Measurements from ENCODE around the gene RAB29. TPM values are rescaled to one million over a fixed set of nuclear protein-coding genes. Genes with fewer than 3 reads are reported as not detected.
"Not testable (repeated sequence)": the region's sequence is repeated elsewhere in the genome, so short reads cannot be mapped to it uniquely, and the experiment has no call there.

The RAB29 gene
- 0.18 and 0.40 TPM in 2 replicates for polyA plus RNA-seq
- polyA minus RNA-seq = 0.46 TPM in 1 of 2 replicates, not detected in the other

- Histone ChIP-seq H3K27me3 (ENCODE audit: insufficient read depth, low read depth, low read length) (peaks cover 34% of the 10 kb centered on the region), H3F3A (ENCODE audit: insufficient read depth, low read length, poor library complexity, severe bottlenecking) (no peaks in the 10 kb centered on the region), H3K9ac (ENCODE audit: low read length) (peak within 1 kb of the TSS; percentile 49), H2AFZ (ENCODE audit: low read depth, low read length) (peak within 1 kb of the TSS; percentile 61), H3K4me2 (ENCODE audit: low read length) (peak within 1 kb of the TSS; percentile 63), H3K9me2 (ENCODE audit: insufficient read depth, low read length) (no peaks in the 10 kb centered on the region), H4K20me1 (ENCODE audit: insufficient read depth) (no peaks in the 10 kb centered on the region), H3K9me3 (ENCODE audit: low read length) (no peaks in the 10 kb centered on the region), H3K36me3 (ENCODE audit: insufficient read depth, low read length) (no peaks in the 10 kb centered on the region), H3K27ac (ENCODE audit: low read length) (no peak within 1 kb of the TSS), H3K4me3 (ENCODE audit: low read length) (peak within 1 kb of the TSS; percentile 80), H3K79me2 (replicated peaks; ENCODE audit: insufficient read depth, low read length) (no peaks in the 10 kb centered on the region)
- TF ChIP-seq CTCF (IDR thresholded peaks at IDR 0.05; ENCODE audit: poor library complexity, severe bottlenecking) = no peak
- TF ChIP-seq MXI1 (conservative IDR thresholded peaks at IDR 0.05; ENCODE audit: poor library complexity, severe bottlenecking) = peak; percentile 45
Measured at GRCh38 chr1:205775015-205775716, at the start of gene RAB29. RAB29 (minus strand) TSS chr1:205775482; CDS start chr1:205774956, 526 bp downstream.

- Histone ChIP-seq H3K9ac (ENCODE audit: low read length) (no peak overlapping the region), H3F3A (ENCODE audit: insufficient read depth, low read length, poor library complexity, severe bottlenecking) (no peaks in the 10 kb centered on the region)
Measured at GRCh38 chr1:205824180-205824579, 48.9 kb upstream of the RAB29 start.

GRCh38 chr1:205823260-205823659, 48.0 kb upstream of the RAB29 start:
- H3K4me3 ChIP-seq (ENCODE audit: low read length); H3K27ac ChIP-seq (ENCODE audit: low read length); H3K79me2 ChIP-seq (replicated peaks; ENCODE audit: insufficient read depth, low read length); H3K9ac ChIP-seq (ENCODE audit: low read length); H3K27me3 ChIP-seq (ENCODE audit: insufficient read depth, low read depth, low read length); H3K4me2 ChIP-seq (ENCODE audit: low read length); H3K36me3 ChIP-seq (ENCODE audit: insufficient read depth, low read length); H3F3A ChIP-seq (ENCODE audit: insufficient read depth, low read length, poor library complexity, severe bottlenecking); H4K20me1 ChIP-seq (ENCODE audit: insufficient read depth); H2AFZ ChIP-seq (ENCODE audit: low read depth, low read length); H3K9me2 ChIP-seq (ENCODE audit: insufficient read depth, low read length); H3K9me3 ChIP-seq (ENCODE audit: low read length): not testable (repeated sequence)

More at GRCh38 chr1:205824180-205824579, 48.9 kb upstream of the RAB29 start:
- Histone ChIP-seq H3K27ac (ENCODE audit: low read length) (no peak overlapping the region), H3K36me3 (ENCODE audit: insufficient read depth, low read length) (no peaks in the 10 kb centered on the region), H3K9me3 (ENCODE audit: low read length) (no peaks in the 10 kb centered on the region), H3K79me2 (replicated peaks; ENCODE audit: insufficient read depth, low read length) (no peaks in the 10 kb centered on the region), H3K27me3 (ENCODE audit: insufficient read depth, low read depth, low read length) (no peaks in the 10 kb centered on the region), H3K4me2 (ENCODE audit: low read length) (no peak overlapping the region), H2AFZ (ENCODE audit: low read depth, low read length) (no peak overlapping the region), H3K9me2 (ENCODE audit: insufficient read depth, low read length) (no peaks in the 10 kb centered on the region), H4K20me1 (ENCODE audit: insufficient read depth) (no peaks in the 10 kb centered on the region), H3K4me3 (ENCODE audit: low read length) (no peak overlapping the region)
- no peak for TF ChIP-seq REST (IDR thresholded peaks at IDR 0.05; ENCODE audit: borderline replicate concordance)
- no peak for TF ChIP-seq CTCF (IDR thresholded peaks at IDR 0.05; ENCODE audit: poor library complexity, severe bottlenecking)
- TF ChIP-seq EP300 (conservative IDR thresholded peaks at IDR 0.05; ENCODE audit: poor library complexity, severe bottlenecking) = no peak
- no peak for TF ChIP-seq RAD21 (conservative IDR thresholded peaks at IDR 0.05)
- TF ChIP-seq SMC3 (conservative IDR thresholded peaks at IDR 0.05; ENCODE audit: poor library complexity) = no peak
- TF ChIP-seq POLR2AphosphoS5 (IDR thresholded peaks at IDR 0.05) = no peak
- no peak for TF ChIP-seq TAF1 (IDR thresholded peaks at IDR 0.05; ENCODE audit: low read depth)

Measured in neural cell (in vitro differentiated cells).